HEK293 (cell line): Measurements from ENCODE around the gene MMP24.

Experiments used
- GLI2 ChIP-seq: fragments of 450-650 bp; formaldehyde crosslinking; IDR thresholded peaks from 2 replicates; pipeline ENCODE4; 2017; ENCODE audit warnings: missing biosample characterization, missing genetic modification characterization, low read depth, borderline replicate concordance
- GLIS1 ChIP-seq: fragments of 450-650 bp; formaldehyde crosslinking; IDR thresholded peaks from 2 replicates; pipeline ENCODE4 v1.5.1; 2016; ENCODE audit warnings: missing biosample characterization, missing genetic modification characterization
- GLIS2 ChIP-seq: fragments of 450-650 bp; formaldehyde crosslinking; IDR thresholded peaks from 2 replicates; pipeline ENCODE4 v1.5.1; 2016; ENCODE audit warnings: missing biosample characterization, missing genetic modification characterization
- IKZF3 ChIP-seq: fragments of 450-650 bp; IDR thresholded peaks from 2 replicates; pipeline ENCODE4 v1.5.0; 2018; ENCODE audit warnings: missing biosample characterization, mild to moderate bottlenecking, missing genetic modification characterization, moderate library complexity
- KLF1 ChIP-seq: fragments of 450-650 bp; formaldehyde crosslinking; IDR thresholded peaks from 2 replicates; pipeline ENCODE4 v1.5.1; 2016; ENCODE audit warnings: missing biosample characterization, missing genetic modification characterization
- KLF8 ChIP-seq: fragments of 450-650 bp; formaldehyde crosslinking; IDR thresholded peaks from 2 replicates; pipeline ENCODE4 v1.5.1; 2016; ENCODE audit warnings: missing biosample characterization, missing genetic modification characterization
- ZBTB7A ChIP-seq: fragments of 450-650 bp; formaldehyde crosslinking; IDR thresholded peaks from 2 replicates; pipeline ENCODE4 v1.5.1; 2016; ENCODE audit warnings: low read depth, missing biosample characterization, missing genetic modification characterization
- ZFHX2 ChIP-seq: fragments of 450-650 bp; formaldehyde crosslinking; conservative IDR thresholded peaks from 2 replicates; pipeline ENCODE4 v1.5.1; 2016; ENCODE audit warnings: missing biosample characterization, missing genetic modification characterization
- ZNF10 ChIP-seq: fragments of 450-650 bp; formaldehyde crosslinking; IDR thresholded peaks from 2 replicates; pipeline ENCODE4 v1.5.1; 2017; ENCODE audit warnings: missing biosample characterization, missing genetic modification characterization
- ZNF169 ChIP-seq: fragments of 450-650 bp; formaldehyde crosslinking; IDR thresholded peaks from 2 replicates; pipeline ENCODE4 v1.5.1; 2016; ENCODE audit warnings: missing biosample characterization, missing genetic modification characterization
- ZNF211 ChIP-seq: fragments of 450-650 bp; formaldehyde crosslinking; IDR thresholded peaks from 2 replicates; pipeline ENCODE4 v1.5.1; 2016; ENCODE audit warnings: low read depth, missing biosample characterization, missing genetic modification characterization
- ZNF37A ChIP-seq: fragments of 450-650 bp; IDR thresholded peaks from 2 replicates; pipeline ENCODE4 v1.5.1; 2018; ENCODE audit warnings: missing biosample characterization, missing genetic modification characterization
- ZNF391 ChIP-seq: fragments of 450-650 bp; formaldehyde crosslinking; IDR thresholded peaks from 2 replicates; pipeline ENCODE4 v1.5.1; 2016; ENCODE audit warnings: low read depth, missing biosample characterization, missing genetic modification characterization, borderline replicate concordance
- ZNF404 ChIP-seq: fragments of 450-650 bp; formaldehyde crosslinking; IDR thresholded peaks from 2 replicates; pipeline ENCODE4 v1.5.1; 2017; ENCODE audit warnings: missing biosample characterization, missing genetic modification characterization
- ZNF426 ChIP-seq: fragments of 450-650 bp; formaldehyde crosslinking; IDR thresholded peaks from 2 replicates; pipeline ENCODE4 v1.5.1; 2017; ENCODE audit warnings: missing biosample characterization, missing genetic modification characterization, mild to moderate bottlenecking, inconsistent platforms, moderate library complexity
- ZNF521 ChIP-seq: fragments of 450-650 bp; formaldehyde crosslinking; IDR thresholded peaks from 2 replicates; pipeline ENCODE4 v1.5.1; 2017; ENCODE audit warnings: missing biosample characterization, mild to moderate bottlenecking, missing genetic modification characterization
- ZNF571 ChIP-seq: fragments of 450-650 bp; formaldehyde crosslinking; IDR thresholded peaks from 2 replicates; pipeline ENCODE4 v1.5.0; 2017; ENCODE audit warnings: missing biosample characterization, missing genetic modification characterization
- ZNF610 ChIP-seq: fragments of 450-650 bp; formaldehyde crosslinking; IDR thresholded peaks from 2 replicates; pipeline ENCODE4 v1.5.1; 2016; ENCODE audit warnings: missing biosample characterization, missing genetic modification characterization, borderline replicate concordance
- ZNF654 ChIP-seq: fragments of 450-650 bp; formaldehyde crosslinking; IDR thresholded peaks from 2 replicates; pipeline ENCODE4 v1.5.1; 2016; ENCODE audit warnings: low read depth, missing biosample characterization, missing genetic modification characterization
- ZNF701 ChIP-seq: fragments of 450-650 bp; formaldehyde crosslinking; IDR thresholded peaks from 2 replicates; pipeline ENCODE4 v1.5.1; 2016; ENCODE audit warnings: missing biosample characterization, missing genetic modification characterization
- ZNF837 ChIP-seq: fragments of 450-650 bp; formaldehyde crosslinking; IDR thresholded peaks from 2 replicates; pipeline ENCODE4 v1.5.1; 2016; ENCODE audit warnings: missing biosample characterization, missing genetic modification characterization
- TF ChIP-seq, protein P1 (sequence below): fragments of 450-650 bp; formaldehyde crosslinking; IDR thresholded peaks from 2 replicates; pipeline ENCODE4 v1.5.1; 2017; ENCODE audit warnings: missing biosample characterization, missing genetic modification characterization
- TF ChIP-seq, protein P2 (sequence below): fragments of 450-650 bp; formaldehyde crosslinking; optimal IDR thresholded peaks from 2 replicates; pipeline ENCODE3; 2016; ENCODE audit warnings: missing biosample characterization, mild to moderate bottlenecking, missing genetic modification characterization
- TF ChIP-seq, protein P3 (sequence below): fragments of 450-650 bp; formaldehyde crosslinking; IDR thresholded peaks from 2 replicates; pipeline ENCODE4 v1.5.1; 2016; ENCODE audit warnings: missing biosample characterization, missing genetic modification characterization
- TF ChIP-seq, protein P4 (sequence below): fragments of 450-650 bp; formaldehyde crosslinking; IDR thresholded peaks from 2 replicates; pipeline ENCODE4 v1.5.1; 2016; ENCODE audit warnings: missing biosample characterization, missing genetic modification characterization
- TF ChIP-seq, protein P5 (sequence below): fragments of 450-650 bp; formaldehyde crosslinking; IDR thresholded peaks from 2 replicates; pipeline ENCODE4 v1.5.1; 2016; ENCODE audit warnings: missing biosample characterization, missing genetic modification characterization
- TF ChIP-seq, protein P6 (sequence below): fragments of 450-650 bp; formaldehyde crosslinking; conservative IDR thresholded peaks from 2 replicates; pipeline ENCODE4 v1.5.1; 2016; ENCODE audit warnings: low read depth, missing biosample characterization, missing genetic modification characterization

MMP24 gene

DNA sequence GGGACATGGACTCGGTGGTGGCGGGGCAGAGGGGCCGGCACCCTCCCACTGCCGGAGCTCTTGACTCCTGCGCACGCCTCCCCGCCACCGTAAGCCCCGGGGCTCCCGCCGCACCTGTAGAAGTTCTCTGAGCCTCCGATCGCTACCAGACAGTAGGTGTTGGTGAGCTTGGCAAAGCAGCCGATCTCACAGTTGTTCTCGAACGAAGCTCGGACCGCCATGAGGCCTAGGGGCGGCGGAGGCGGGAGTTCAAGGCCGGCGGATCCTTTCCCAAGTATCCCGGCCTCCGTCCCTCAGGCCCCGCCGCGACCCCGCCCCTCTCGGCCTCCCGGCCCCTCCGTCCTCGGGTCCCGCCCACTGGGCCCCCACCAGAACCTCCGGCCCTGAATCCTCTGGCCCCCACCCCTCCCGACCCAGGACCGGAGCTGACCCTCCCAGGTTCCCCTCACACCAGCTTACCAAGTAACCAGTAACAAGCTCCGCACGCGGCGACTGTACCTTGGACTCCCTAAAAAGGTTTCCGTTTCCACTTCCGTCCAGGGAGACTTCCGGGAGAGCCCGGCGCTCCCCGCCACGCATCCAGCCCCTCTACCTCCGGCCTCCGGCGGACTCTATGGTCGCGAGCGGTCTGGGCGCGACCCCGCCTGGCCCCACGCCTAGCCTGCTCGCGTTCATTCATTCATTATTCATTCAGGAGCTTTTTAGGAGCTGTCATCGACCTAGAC lies 57.9 kb downstream of the MMP24 start, which contains the start of gene EIF6 (continued):
- 0 out of 2 replicates have a peak, but pooled peaks have one; percentile 11 for TF ChIP-seq GLI2 (tag by site-specific recombination)
- no peak for TF ChIP-seq ZNF837 (tag by site-specific recombination)
- no peak for TF ChIP-seq ZNF654 (tag by site-specific recombination)
- no peak for TF ChIP-seq ZNF169 (tag by site-specific recombination)
- 0 out of 2 replicates have a peak, but pooled peaks have one; percentile 28 for TF ChIP-seq ZBTB7A (tag by site-specific recombination)
- TF ChIP-seq GLIS1 (tag by site-specific recombination), result peak; percentile 78
- TF ChIP-seq ZNF426 (tag by site-specific recombination), result no peak
- TF ChIP-seq ZNF521, result no peak
- TF ChIP-seq, protein P1, sequence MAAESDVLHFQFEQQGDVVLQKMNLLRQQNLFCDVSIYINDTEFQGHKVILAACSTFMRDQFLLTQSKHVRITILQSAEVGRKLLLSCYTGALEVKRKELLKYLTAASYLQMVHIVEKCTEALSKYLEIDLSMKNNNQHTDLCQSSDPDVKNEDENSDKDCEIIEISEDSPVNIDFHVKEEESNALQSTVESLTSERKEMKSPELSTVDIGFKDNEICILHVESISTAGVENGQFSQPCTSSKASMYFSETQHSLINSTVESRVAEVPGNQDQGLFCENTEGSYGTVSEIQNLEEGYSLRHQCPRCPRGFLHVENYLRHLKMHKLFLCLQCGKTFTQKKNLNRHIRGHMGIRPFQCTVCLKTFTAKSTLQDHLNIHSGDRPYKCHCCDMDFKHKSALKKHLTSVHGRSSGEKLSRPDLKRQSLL (tag by site-specific recombination), result no peak
- peak; percentile 49 for TF ChIP-seq KLF1
- TF ChIP-seq, protein P2, sequence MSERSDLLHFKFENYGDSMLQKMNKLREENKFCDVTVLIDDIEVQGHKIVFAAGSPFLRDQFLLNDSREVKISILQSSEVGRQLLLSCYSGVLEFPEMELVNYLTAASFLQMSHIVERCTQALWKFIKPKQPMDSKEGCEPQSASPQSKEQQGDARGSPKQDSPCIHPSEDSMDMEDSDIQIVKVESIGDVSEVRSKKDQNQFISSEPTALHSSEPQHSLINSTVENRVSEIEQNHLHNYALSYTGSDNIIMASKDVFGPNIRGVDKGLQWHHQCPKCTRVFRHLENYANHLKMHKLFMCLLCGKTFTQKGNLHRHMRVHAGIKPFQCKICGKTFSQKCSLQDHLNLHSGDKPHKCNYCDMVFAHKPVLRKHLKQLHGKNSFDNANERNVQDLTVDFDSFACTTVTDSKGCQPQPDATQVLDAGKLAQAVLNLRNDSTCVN (tag by site-specific recombination), result peak; percentile 81
- TF ChIP-seq, protein P3, sequence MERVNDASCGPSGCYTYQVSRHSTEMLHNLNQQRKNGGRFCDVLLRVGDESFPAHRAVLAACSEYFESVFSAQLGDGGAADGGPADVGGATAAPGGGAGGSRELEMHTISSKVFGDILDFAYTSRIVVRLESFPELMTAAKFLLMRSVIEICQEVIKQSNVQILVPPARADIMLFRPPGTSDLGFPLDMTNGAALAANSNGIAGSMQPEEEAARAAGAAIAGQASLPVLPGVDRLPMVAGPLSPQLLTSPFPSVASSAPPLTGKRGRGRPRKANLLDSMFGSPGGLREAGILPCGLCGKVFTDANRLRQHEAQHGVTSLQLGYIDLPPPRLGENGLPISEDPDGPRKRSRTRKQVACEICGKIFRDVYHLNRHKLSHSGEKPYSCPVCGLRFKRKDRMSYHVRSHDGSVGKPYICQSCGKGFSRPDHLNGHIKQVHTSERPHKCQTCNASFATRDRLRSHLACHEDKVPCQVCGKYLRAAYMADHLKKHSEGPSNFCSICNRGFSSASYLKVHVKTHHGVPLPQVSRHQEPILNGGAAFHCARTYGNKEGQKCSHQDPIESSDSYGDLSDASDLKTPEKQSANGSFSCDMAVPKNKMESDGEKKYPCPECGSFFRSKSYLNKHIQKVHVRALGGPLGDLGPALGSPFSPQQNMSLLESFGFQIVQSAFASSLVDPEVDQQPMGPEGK (tag by site-specific recombination), result peak; percentile 53
- peak; percentile 70 for TF ChIP-seq ZFHX2 (tag by site-specific recombination)
- peak; percentile 91 for TF ChIP-seq KLF8 (tag by site-specific recombination)
- no peak for TF ChIP-seq ZNF211 (tag by site-specific recombination)
- TF ChIP-seq, protein P4, sequence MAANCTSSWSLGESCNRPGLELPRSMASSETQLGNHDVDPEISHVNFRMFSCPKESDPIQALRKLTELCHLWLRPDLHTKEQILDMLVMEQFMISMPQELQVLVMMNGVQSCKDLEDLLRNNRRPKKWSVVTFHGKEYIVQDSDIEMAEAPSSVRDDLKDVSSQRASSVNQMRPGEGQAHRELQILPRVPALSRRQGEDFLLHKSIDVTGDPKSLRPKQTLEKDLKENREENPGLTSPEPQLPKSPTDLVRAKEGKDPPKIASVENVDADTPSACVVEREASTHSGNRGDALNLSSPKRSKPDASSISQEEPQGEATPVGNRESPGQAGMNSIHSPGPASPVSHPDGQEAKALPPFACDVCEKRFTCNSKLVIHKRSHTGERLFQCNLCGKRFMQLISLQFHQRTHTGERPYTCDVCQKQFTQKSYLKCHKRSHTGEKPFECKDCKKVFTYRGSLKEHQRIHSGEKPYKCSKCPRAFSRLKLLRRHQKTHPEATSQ (tag by site-specific recombination), result 0 out of 2 replicates have a peak, but pooled peaks have one; percentile 11
- TF ChIP-seq GLIS2 (tag by site-specific recombination), result peak; percentile 63; the same call in 1 of the 2 replicates
- TF ChIP-seq, protein P5, sequence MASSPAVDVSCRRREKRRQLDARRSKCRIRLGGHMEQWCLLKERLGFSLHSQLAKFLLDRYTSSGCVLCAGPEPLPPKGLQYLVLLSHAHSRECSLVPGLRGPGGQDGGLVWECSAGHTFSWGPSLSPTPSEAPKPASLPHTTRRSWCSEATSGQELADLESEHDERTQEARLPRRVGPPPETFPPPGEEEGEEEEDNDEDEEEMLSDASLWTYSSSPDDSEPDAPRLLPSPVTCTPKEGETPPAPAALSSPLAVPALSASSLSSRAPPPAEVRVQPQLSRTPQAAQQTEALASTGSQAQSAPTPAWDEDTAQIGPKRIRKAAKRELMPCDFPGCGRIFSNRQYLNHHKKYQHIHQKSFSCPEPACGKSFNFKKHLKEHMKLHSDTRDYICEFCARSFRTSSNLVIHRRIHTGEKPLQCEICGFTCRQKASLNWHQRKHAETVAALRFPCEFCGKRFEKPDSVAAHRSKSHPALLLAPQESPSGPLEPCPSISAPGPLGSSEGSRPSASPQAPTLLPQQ (tag by site-specific recombination), result peak; percentile 37; the same call in 1 of the 2 replicates
- TF ChIP-seq ZNF37A (tag by site-specific recombination), result no peak
- TF ChIP-seq ZNF610 (tag by site-specific recombination), result peak; percentile 52; the same call in 1 of the 2 replicates
- 0 out of 2 replicates have a peak, but pooled peaks have one; percentile 28 for TF ChIP-seq IKZF3
- TF ChIP-seq ZNF571 (tag by site-specific recombination), result no peak
- no peak for TF ChIP-seq ZNF10 (tag by site-specific recombination)
- TF ChIP-seq, protein P6, sequence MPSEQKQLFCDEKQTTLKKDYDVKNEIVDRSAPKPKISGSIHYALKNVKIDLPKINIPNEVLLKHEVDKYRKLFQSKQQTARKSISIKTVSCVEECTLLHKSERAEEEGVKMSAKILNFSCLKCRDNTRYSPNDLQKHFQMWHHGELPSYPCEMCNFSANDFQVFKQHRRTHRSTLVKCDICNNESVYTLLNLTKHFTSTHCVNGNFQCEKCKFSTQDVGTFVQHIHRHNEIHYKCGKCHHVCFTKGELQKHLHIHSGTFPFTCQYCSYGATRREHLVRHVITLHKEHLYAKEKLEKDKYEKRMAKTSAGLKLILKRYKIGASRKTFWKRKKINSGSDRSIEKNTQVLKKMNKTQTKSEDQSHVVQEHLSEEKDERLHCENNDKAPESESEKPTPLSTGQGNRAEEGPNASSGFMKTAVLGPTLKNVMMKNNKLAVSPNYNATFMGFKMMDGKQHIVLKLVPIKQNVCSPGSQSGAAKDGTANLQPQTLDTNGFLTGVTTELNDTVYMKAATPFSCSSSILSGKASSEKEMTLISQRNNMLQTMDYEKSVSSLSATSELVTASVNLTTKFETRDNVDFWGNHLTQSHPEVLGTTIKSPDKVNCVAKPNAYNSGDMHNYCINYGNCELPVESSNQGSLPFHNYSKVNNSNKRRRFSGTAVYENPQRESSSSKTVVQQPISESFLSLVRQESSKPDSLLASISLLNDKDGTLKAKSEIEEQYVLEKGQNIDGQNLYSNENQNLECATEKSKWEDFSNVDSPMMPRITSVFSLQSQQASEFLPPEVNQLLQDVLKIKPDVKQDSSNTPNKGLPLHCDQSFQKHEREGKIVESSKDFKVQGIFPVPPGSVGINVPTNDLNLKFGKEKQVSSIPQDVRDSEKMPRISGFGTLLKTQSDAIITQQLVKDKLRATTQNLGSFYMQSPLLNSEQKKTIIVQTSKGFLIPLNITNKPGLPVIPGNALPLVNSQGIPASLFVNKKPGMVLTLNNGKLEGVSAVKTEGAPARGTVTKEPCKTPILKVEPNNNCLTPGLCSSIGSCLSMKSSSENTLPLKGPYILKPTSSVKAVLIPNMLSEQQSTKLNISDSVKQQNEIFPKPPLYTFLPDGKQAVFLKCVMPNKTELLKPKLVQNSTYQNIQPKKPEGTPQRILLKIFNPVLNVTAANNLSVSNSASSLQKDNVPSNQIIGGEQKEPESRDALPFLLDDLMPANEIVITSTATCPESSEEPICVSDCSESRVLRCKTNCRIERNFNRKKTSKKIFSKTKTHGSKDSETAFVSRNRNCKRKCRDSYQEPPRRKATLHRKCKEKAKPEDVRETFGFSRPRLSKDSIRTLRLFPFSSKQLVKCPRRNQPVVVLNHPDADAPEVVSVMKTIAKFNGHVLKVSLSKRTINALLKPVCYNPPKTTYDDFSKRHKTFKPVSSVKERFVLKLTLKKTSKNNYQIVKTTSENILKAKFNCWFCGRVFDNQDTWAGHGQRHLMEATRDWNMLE, result peak; percentile 79
- no peak for TF ChIP-seq ZNF404 (tag by site-specific recombination)
- TF ChIP-seq ZNF391 (tag by site-specific recombination), result no peak
- no peak for TF ChIP-seq ZNF701 (tag by site-specific recombination)
